Bronchus fibroblast of lung (primary cell): Measurements from ENCODE around the gene TBC1D20. TPM values are rescaled to one million over a fixed set of nuclear protein-coding genes. Genes with fewer than 3 reads are reported as not detected.

ENCODE experiments used
- total RNA-seq: library from RNA; depleted of rRNA; stranded (reverse); fragments of >200 nt; gene quantifications from 2 replicates; pipeline ENCODE4 v1.2.3, GENCODE V29; 2015

The TBC1D20 gene, protein sequence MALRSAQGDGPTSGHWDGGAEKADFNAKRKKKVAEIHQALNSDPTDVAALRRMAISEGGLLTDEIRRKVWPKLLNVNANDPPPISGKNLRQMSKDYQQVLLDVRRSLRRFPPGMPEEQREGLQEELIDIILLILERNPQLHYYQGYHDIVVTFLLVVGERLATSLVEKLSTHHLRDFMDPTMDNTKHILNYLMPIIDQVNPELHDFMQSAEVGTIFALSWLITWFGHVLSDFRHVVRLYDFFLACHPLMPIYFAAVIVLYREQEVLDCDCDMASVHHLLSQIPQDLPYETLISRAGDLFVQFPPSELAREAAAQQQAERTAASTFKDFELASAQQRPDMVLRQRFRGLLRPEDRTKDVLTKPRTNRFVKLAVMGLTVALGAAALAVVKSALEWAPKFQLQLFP
- total RNA-seq, result 21.0 and 23.3 TPM in 2 replicates

DNA sequence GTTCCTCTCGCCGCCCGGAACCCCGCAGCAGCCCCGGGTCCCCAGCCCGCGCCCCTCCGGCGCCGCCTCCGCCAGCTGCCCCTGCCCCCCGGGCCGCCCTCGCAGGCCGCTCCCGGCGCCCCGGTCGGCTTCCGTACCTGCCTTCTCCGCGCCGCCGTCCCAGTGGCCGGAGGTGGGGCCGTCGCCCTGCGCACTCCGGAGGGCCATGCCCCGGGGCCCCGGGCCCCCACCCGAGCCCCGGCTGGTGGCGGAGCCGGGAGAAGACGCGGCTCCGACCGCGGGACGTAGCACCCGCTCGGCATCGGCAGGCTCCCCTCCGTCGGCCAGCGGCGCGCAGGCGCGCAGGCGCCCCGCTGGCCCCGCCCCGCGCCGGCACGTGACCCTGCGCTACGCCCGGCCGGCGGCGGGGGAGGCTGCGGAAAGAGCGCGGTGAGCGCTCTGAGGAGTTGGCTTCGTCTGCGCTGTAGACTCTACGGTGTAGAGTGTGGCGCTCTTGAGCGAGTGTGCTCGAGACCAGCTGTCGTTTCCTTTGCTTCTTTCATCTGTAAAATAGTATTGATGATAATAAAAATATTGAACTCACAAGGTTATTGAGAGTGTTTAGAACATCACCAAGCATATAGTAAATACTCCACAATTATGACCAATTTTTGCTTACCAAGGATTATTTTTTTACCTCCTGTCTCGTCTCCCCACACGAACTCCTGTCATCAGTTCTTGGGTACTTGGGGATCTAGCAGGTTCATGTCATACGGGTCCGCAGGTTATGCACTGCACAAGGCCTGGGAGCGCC, at the start of gene TBC1D20:
Gene TBC1D20 (minus strand): TSS at position 335 of the 793 bp plus-strand sequence. CDS start 128 bp downstream, at position 207.

DNA sequence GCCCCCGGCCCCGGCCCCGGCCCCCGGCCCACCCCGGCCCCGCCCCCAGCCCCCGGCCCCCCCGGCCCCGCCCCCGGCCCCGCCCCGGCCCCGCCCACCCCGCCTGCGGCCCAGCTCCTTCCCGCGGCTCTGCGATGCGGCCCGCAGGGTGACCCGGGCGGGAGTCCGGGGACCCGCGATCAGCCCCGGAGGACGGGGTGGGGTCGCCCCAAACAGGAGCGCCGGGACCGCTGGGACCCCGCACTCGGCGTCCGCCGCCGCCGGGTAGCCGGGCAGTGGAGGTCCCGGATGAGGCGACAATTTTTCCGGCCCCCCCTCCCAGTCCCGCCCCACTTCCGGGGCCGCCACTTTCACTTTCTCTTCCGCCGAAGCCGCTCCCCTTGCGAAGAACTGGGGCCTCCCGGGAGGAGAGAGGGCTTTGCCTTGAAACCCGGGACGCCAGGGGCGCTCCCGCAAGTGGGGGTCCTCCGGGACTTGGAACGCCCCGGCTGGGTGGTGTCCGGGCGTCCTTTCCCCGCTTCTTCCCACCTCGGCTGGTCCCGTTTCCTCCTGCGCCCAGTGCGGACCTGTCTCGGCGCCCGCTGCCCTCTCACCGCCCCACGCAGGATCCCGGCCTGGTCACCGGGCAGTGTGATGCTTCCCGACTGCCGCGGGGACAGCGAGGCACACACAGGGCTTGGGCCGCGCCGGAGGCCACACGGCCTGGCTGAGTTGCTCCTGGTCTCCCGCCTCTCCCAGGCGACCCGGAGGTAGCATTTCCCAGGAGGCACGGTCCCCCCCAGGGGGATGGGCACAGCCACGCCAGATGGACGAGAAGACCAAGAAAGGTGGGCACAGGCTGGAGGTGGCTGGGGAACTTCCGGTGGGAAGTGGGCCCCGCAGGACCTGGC, 54.1 kb downstream of the TBC1D20 start, which contains the start of gene RBCK1:
Gene RBCK1 (plus strand): TSS at position 347 of the 890 bp plus-strand sequence. CDS start 459 bp downstream, at position 806.

Other genes with a start within 250 kb of the TBC1D20 start
- gene DEFB129, start 235.3 kb downstream of the TBC1D20 start, total RNA-seq, result not detected in 2 replicates
- not detected in 2 replicates for gene DEFB132, start 204.8 kb downstream of the TBC1D20 start, total RNA-seq
- 1.8 and 2.8 TPM in 2 replicates for gene C20orf96, start 171.8 kb downstream of the TBC1D20 start, total RNA-seq
- 16.2 and 20.0 TPM in 2 replicates for gene ZCCHC3, start 165.0 kb downstream of the TBC1D20 start, total RNA-seq
- 16.0 and 16.1 TPM in 2 replicates for gene SOX12, start 137.0 kb downstream of the TBC1D20 start, total RNA-seq
- 95.0 and 104 TPM in 2 replicates for gene NRSN2, start 115.4 kb downstream of the TBC1D20 start, total RNA-seq
- 106 and 115 TPM in 2 replicates for gene TRIB3, start 81.8 kb downstream of the TBC1D20 start, total RNA-seq
- 71.3 and 71.4 TPM in 2 replicates for gene RBCK1, start 54.2 kb downstream of the TBC1D20 start, total RNA-seq
- 87.0 and 95.2 TPM in 2 replicates for gene CSNK2A1, start 81.3 kb upstream of the TBC1D20 start, total RNA-seq
- gene TCF15, start 147.8 kb upstream of the TBC1D20 start, total RNA-seq, result under 0.01 TPM in 1 of 2 replicates, not detected in the other
- 34.5 and 39.0 TPM in 2 replicates for gene SRXN1, start 190.7 kb upstream of the TBC1D20 start, total RNA-seq
- gene SCRT2, start 213.3 kb upstream of the TBC1D20 start, total RNA-seq, result not detected in 2 replicates